DND-41 (cell line): ENCODE measurements around the gene PDLIM1.

Experiments
- ATAC-seq: fragments of 200-7000 bp; cut with Tn5 transposase; 3 replicates; pipeline ENCODE4 v1.9.1; 2021; ENCODE audit warnings: low read depth; ENCODE audit not compliant: insufficient read depth
- DNase-seq: peaks from one replicate; pipeline ENCODE4 v3.0.0-alpha.2; 2020
- H2AFZ ChIP-seq: 2 replicates; pipeline ENCODE4 v1.6.0; 2012; ENCODE audit warnings: low read depth, low read length
- H3K27ac ChIP-seq: 2 replicates; pipeline ENCODE4 v1.5.1; 2012; ENCODE audit warnings: low read length, inconsistent platforms
- H3K27me3 ChIP-seq: fragments of 200-600 bp; sonication (generic); 2 replicates; pipeline ENCODE4 v1.6.0; 2012; ENCODE audit warnings: low read length, mild to moderate bottlenecking, inconsistent platforms; ENCODE audit not compliant: insufficient read depth, poor library complexity
- H3K36me3 ChIP-seq: 2 replicates; pipeline ENCODE4 v1.5.1; 2012; ENCODE audit warnings: low read length, inconsistent platforms; ENCODE audit not compliant: insufficient read depth
- H3K4me1 ChIP-seq: 2 replicates; pipeline ENCODE4 v1.5.1; 2012; ENCODE audit warnings: mild to moderate bottlenecking, low read length; ENCODE audit not compliant: insufficient read depth
- H3K4me2 ChIP-seq: 2 replicates; pipeline ENCODE4 v1.6.0; 2012; ENCODE audit warnings: mild to moderate bottlenecking, moderate library complexity, low read length, inconsistent platforms; ENCODE audit not compliant: insufficient read depth
- H3K4me3 ChIP-seq, 2 experiments: fragments of 200-600 bp in 1 of 2; shearing (Covaris generic) in 1 of 2; 2 replicates each; pipeline ENCODE4 v1.5.1; 2012 to 2016; ENCODE audit warnings: inconsistent platforms in 2 of 2, low read length in 2 of 2, mild to moderate bottlenecking in 2 of 2, low read depth in 1 of 2, moderate library complexity in 1 of 2
- H3K79me2 ChIP-seq: 2 replicates; pipeline ENCODE4 v1.6.0; 2012; ENCODE audit warnings: low read length, inconsistent platforms; ENCODE audit not compliant: insufficient read depth
- H3K9ac ChIP-seq: 2 replicates; pipeline ENCODE4 v1.6.0; 2012; ENCODE audit warnings: low read depth, mild to moderate bottlenecking, inconsistent platforms, low read length, moderate library complexity
- H3K9me3 ChIP-seq: 2 replicates; pipeline ENCODE4 v1.5.1; 2012; ENCODE audit warnings: low read length, moderate library complexity, mild to moderate bottlenecking, inconsistent platforms; ENCODE audit not compliant: insufficient read depth, severe bottlenecking
- H4K20me1 ChIP-seq: 2 replicates; pipeline ENCODE4 v1.6.0; 2012; ENCODE audit warnings: low read length; ENCODE audit not compliant: insufficient read depth
- CTCF ChIP-seq: IDR thresholded peaks from 2 replicates; pipeline ENCODE4 v1.5.1; 2012; ENCODE audit warnings: borderline replicate concordance, low read length, moderate library complexity, mild to moderate bottlenecking; ENCODE audit not compliant: poor library complexity, severe bottlenecking; ENCODE audit errors: extremely low read depth
- EZH2 ChIP-seq: IDR thresholded peaks from 3 replicates; pipeline ENCODE4 v1.6.1; 2012; ENCODE audit warnings: borderline replicate concordance, low read depth, mild to moderate bottlenecking, moderate library complexity, low read length, inconsistent platforms; ENCODE audit not compliant: severe bottlenecking

Gene PDLIM1

GRCh38 chr10:95326396-95326795 is 35.6 kb upstream of the PDLIM1 start:
- H3K79me2 ChIP-seq, result no peaks in the 10 kb centered on the region
- DNase-seq (no peak), ATAC-seq (no peak)
- no peak overlapping the region for H3K27ac ChIP-seq
- no peak overlapping the region for H3K4me3 ChIP-seq
- H3K4me1 ChIP-seq, result no peaks in the 10 kb centered on the region
- no peak overlapping the region for H2AFZ ChIP-seq
- no peaks in the 10 kb centered on the region for H3K9me3 ChIP-seq
- TF ChIP-seq CTCF, result no peak
- TF ChIP-seq EZH2, result no peak
- no peak overlapping the region for H3K4me2 ChIP-seq
- no peaks in the 10 kb centered on the region for H4K20me1 ChIP-seq
- H3K9ac ChIP-seq, result no peak overlapping the region
- H3K27me3 ChIP-seq, result peaks cover 9% of the 10 kb centered on the region
- no peaks in the 10 kb centered on the region for H3K36me3 ChIP-seq

GRCh38 chr10:95325863-95326262 is 35.1 kb upstream of the PDLIM1 start:
- no peak for ATAC-seq
- no peak overlapping the region for H2AFZ ChIP-seq
- DNase-seq, result no peak
- TF ChIP-seq CTCF (no peak), EZH2 (no peak)
- peaks cover 9% of the 10 kb centered on the region for H3K27me3 ChIP-seq
- H3K36me3 ChIP-seq, result no peaks in the 10 kb centered on the region
- no peaks in the 10 kb centered on the region for H3K4me1 ChIP-seq
- H3K27ac ChIP-seq, result no peak overlapping the region
- H3K4me3 ChIP-seq, result no peak overlapping the region
- no peaks in the 10 kb centered on the region for H3K79me2 ChIP-seq
- no peak overlapping the region for H3K4me2 ChIP-seq
- H3K9me3 ChIP-seq, result no peaks in the 10 kb centered on the region
- H4K20me1 ChIP-seq, result no peaks in the 10 kb centered on the region
- H3K9ac ChIP-seq, result no peak overlapping the region

- DNase-seq, result no peak
- no peak for TF ChIP-seq EZH2
- TF ChIP-seq CTCF, result no peak
- H3K4me1 ChIP-seq, result no peaks in the 10 kb centered on the region
- H3K27me3 ChIP-seq, result peaks cover 9% of the 10 kb centered on the region
- no peak overlapping the region for H3K4me3 ChIP-seq
- H3K9me3 ChIP-seq, result no peaks in the 10 kb centered on the region
- H3K36me3 ChIP-seq, result no peaks in the 10 kb centered on the region
- ATAC-seq, result no peak
- H3K9ac ChIP-seq, result no peak overlapping the region
- H3K27ac ChIP-seq, result no peak overlapping the region
- H4K20me1 ChIP-seq, result no peaks in the 10 kb centered on the region
- H2AFZ ChIP-seq, result no peak overlapping the region
- no peak overlapping the region for H3K4me2 ChIP-seq
- H3K79me2 ChIP-seq, result no peaks in the 10 kb centered on the region
Observed at GRCh38 chr10:95324436-95325268, 33.8 kb upstream of the PDLIM1 start.
